Astrocyte (in vitro differentiated cells and primary cell): Measurements from ENCODE around the gene GNB1L. TPM values are rescaled to one million over a fixed set of nuclear protein-coding genes. Genes with fewer than 3 reads are reported as not detected.

Experiments used
- DNase-seq: peaks from one replicate; pipeline ENCODE4 v3.0.0-alpha.2; 2010; ENCODE audit warnings: low read depth
- FAIRE-seq: peaks from 2 replicates; lab custom pipeline; 2011; peaks lifted over from hg19 to GRCh38; lab: Jason Lieb, UNC
- H2AFZ ChIP-seq: 2 replicates; pipeline ENCODE4 v1.6.0; 2012; ENCODE audit warnings: low read depth, low read length, inconsistent platforms
- H3K27ac ChIP-seq: 2 replicates; pipeline ENCODE4 v1.5.1; 2011; ENCODE audit warnings: low read depth, low read length, inconsistent platforms
- H3K27me3 ChIP-seq: 2 replicates; pipeline ENCODE4 v1.6.0; 2011; ENCODE audit warnings: low read length, inconsistent platforms; ENCODE audit not compliant: insufficient read depth
- H3K36me3 ChIP-seq: 2 replicates; pipeline ENCODE4 v1.5.1; 2011; ENCODE audit warnings: low read length, inconsistent platforms; ENCODE audit not compliant: insufficient read depth
- H3K4me1 ChIP-seq: 2 replicates; pipeline ENCODE4 v1.5.1; 2011; ENCODE audit warnings: low read length, inconsistent platforms; ENCODE audit not compliant: insufficient read depth
- H3K4me2 ChIP-seq: 2 replicates; pipeline ENCODE4 v1.6.0; 2012; ENCODE audit warnings: low read length, inconsistent platforms
- H3K4me3 ChIP-seq: 2 replicates; pipeline ENCODE4 v1.5.1; 2011; ENCODE audit warnings: low read depth, mild to moderate bottlenecking, low read length, inconsistent platforms; ENCODE audit not compliant: insufficient read depth
- H3K79me2 ChIP-seq: 2 replicates; pipeline ENCODE4 v1.6.0; 2012; ENCODE audit warnings: mild to moderate bottlenecking, low read length, inconsistent platforms; ENCODE audit not compliant: insufficient read depth
- H3K9ac ChIP-seq: 2 replicates; pipeline ENCODE4 v1.6.0; 2012; ENCODE audit warnings: mild to moderate bottlenecking, low read length, inconsistent platforms
- H3K9me3 ChIP-seq: 2 replicates; pipeline ENCODE4 v1.5.1; 2012; ENCODE audit warnings: low read depth, mild to moderate bottlenecking, low read length, inconsistent platforms; ENCODE audit not compliant: insufficient read depth
- H4K20me1 ChIP-seq: 2 replicates; pipeline ENCODE4 v1.6.0; 2012; ENCODE audit warnings: low read length, inconsistent platforms; ENCODE audit not compliant: insufficient read depth
- H3K27ac Mint-ChIP-seq: one replicate; pipeline ENCODE4 v1.8.0; 2021; ENCODE audit warnings: mild to moderate bottlenecking, mixed read lengths; ENCODE audit not compliant: unreplicated experiment
- H3K27me3 Mint-ChIP-seq: one replicate; pipeline ENCODE4 v1.8.0; 2021; ENCODE audit warnings: low read depth, mixed read lengths; ENCODE audit not compliant: unreplicated experiment
- H3K36me3 Mint-ChIP-seq: one replicate; pipeline ENCODE4 v1.8.0; 2021; ENCODE audit warnings: low read depth, mixed read lengths; ENCODE audit not compliant: unreplicated experiment
- H3K4me1 Mint-ChIP-seq: one replicate; pipeline ENCODE4 v1.8.0; 2021; ENCODE audit warnings: low read depth, mixed read lengths; ENCODE audit not compliant: unreplicated experiment
- H3K4me3 Mint-ChIP-seq: one replicate; pipeline ENCODE4 v1.8.0; 2021; ENCODE audit warnings: mild to moderate bottlenecking, moderate library complexity, mixed read lengths; ENCODE audit not compliant: unreplicated experiment
- H3K9me3 Mint-ChIP-seq: one replicate; pipeline ENCODE4 v1.8.0; 2021; ENCODE audit warnings: mild to moderate bottlenecking, mixed read lengths; ENCODE audit not compliant: unreplicated experiment
- CTCF ChIP-seq: IDR thresholded peaks from 2 replicates; pipeline ENCODE4 v1.5.1; 2011; ENCODE audit warnings: low read depth, mild to moderate bottlenecking, inconsistent platforms, low read length, moderate library complexity; ENCODE audit not compliant: insufficient read depth
- EZH2 ChIP-seq: IDR thresholded peaks from 2 replicates; pipeline ENCODE4 v1.6.1; 2012; ENCODE audit warnings: mild to moderate bottlenecking, low read length, inconsistent platforms; ENCODE audit not compliant: insufficient read depth
- total RNA-seq: library from RNA; stranded (reverse); gene quantifications from 2 replicates; pipeline ENCODE4 v1.2.1, GENCODE V29; 2021

GNB1L gene
- total RNA-seq, 1 donor from 2014 or later, result 14.3 TPM

GRCh38 chr22:19775496-19776325 is 79.0 kb downstream of the GNB1L start:
- Histone ChIP-seq H4K20me1 (no peaks in the 10 kb centered on the region), H3K9me3 (no peaks in the 10 kb centered on the region), H3K4me2 (no peak overlapping the region), H3K36me3 (no peaks in the 10 kb centered on the region), H3K9ac (no peak overlapping the region), H3K27me3 (peaks cover 41% of the 10 kb centered on the region), H3K4me3 (no peak overlapping the region), H3K4me1 (no peaks in the 10 kb centered on the region), H3K27ac (no peak overlapping the region), H2AFZ (no peak overlapping the region), H3K79me2 (no peaks in the 10 kb centered on the region)
- peaks cover 44% of the 10 kb centered on the region for H3K27me3 Mint-ChIP-seq
- H3K9me3 Mint-ChIP-seq, result peaks cover 3% of the 10 kb centered on the region
- DNase-seq (no peak), FAIRE-seq (no peak)
- H3K4me1 Mint-ChIP-seq, result peaks cover 6% of the 10 kb centered on the region
- H3K27ac Mint-ChIP-seq, result no peak overlapping the region
- no peak for TF ChIP-seq EZH2
- TF ChIP-seq CTCF, result no peak
- H3K4me3 Mint-ChIP-seq, result no peak overlapping the region
- peaks cover 5% of the 10 kb centered on the region for H3K36me3 Mint-ChIP-seq

GRCh38 chr22:19774628-19775027 is 80.0 kb downstream of the GNB1L start:
- Histone ChIP-seq H3K4me1 (no peaks in the 10 kb centered on the region), H3K79me2 (no peaks in the 10 kb centered on the region), H3K36me3 (no peaks in the 10 kb centered on the region), H3K27ac (no peak overlapping the region), H3K27me3 (peaks cover 42% of the 10 kb centered on the region), H4K20me1 (no peaks in the 10 kb centered on the region), H3K4me2 (no peak overlapping the region), H3K9me3 (no peaks in the 10 kb centered on the region), H2AFZ (no peak overlapping the region), H3K9ac (no peak overlapping the region), H3K4me3 (no peak overlapping the region)
- H3K27me3 Mint-ChIP-seq, result peaks cover 55% of the 10 kb centered on the region
- no peak overlapping the region for H3K27ac Mint-ChIP-seq
- TF ChIP-seq EZH2 (no peak), CTCF (no peak)
- peaks cover 3% of the 10 kb centered on the region for H3K36me3 Mint-ChIP-seq
- H3K9me3 Mint-ChIP-seq, result peaks cover 2% of the 10 kb centered on the region
- DNase-seq (no peak), FAIRE-seq (no peak)
- H3K4me1 Mint-ChIP-seq, result no peaks in the 10 kb centered on the region
- no peak overlapping the region for H3K4me3 Mint-ChIP-seq

- no peaks in the 10 kb centered on the region for H3K4me1 Mint-ChIP-seq
- H3K9me3 Mint-ChIP-seq, result peaks cover 2% of the 10 kb centered on the region
- Histone ChIP-seq H3K9ac (no peak overlapping the region), H3K9me3 (no peaks in the 10 kb centered on the region), H3K4me2 (no peak overlapping the region), H4K20me1 (no peaks in the 10 kb centered on the region), H3K27me3 (peaks cover 43% of the 10 kb centered on the region), H2AFZ (no peak overlapping the region), H3K4me3 (no peak overlapping the region), H3K36me3 (no peaks in the 10 kb centered on the region), H3K27ac (no peak overlapping the region), H3K4me1 (no peaks in the 10 kb centered on the region), H3K79me2 (no peaks in the 10 kb centered on the region)
- no peak overlapping the region for H3K4me3 Mint-ChIP-seq
- H3K27ac Mint-ChIP-seq, result no peak overlapping the region
- FAIRE-seq, result no peak
- H3K27me3 Mint-ChIP-seq, result peaks cover 57% of the 10 kb centered on the region
- TF ChIP-seq CTCF (no peak), EZH2 (no peak)
- no peak for DNase-seq
- no peaks in the 10 kb centered on the region for H3K36me3 Mint-ChIP-seq
Observed at GRCh38 chr22:19773470-19774040, 81.1 kb downstream of the GNB1L start.
